ENCODE measurements around the gene COPS9. TPM values are rescaled to one million over a fixed set of nuclear protein-coding genes. Genes with fewer than 3 reads are reported as not detected.

COPS9 gene
- total RNA-seq, 1 donor from 2014 or later = 35.0 TPM

- H3K4me3 ChIP-seq (ENCODE audit: low read depth, low read length) = peak overlapping the region; percentile 62
- DNase-seq (ENCODE audit: low read depth) = no peak
- no peaks in the 10 kb centered on the region for H3K27me3 ChIP-seq (ENCODE audit: control insufficient read depth, insufficient read depth, low read length)
- no peak for TF ChIP-seq CTCF (IDR thresholded peaks at IDR 0.05; ENCODE audit: insufficient read depth, low read length, severe bottlenecking)
- no peak for FAIRE-seq
- peaks cover 19% of the 10 kb centered on the region for H3K36me3 ChIP-seq (ENCODE audit: control insufficient read depth, insufficient read depth, low read length)
Observed at GRCh38 chr2:240134956-240135520, 1.1 kb downstream of the COPS9 start.

GRCh38 chr2:240134466-240134865 lies 1.6 kb downstream of the COPS9 start:
- H3K36me3 ChIP-seq (ENCODE audit: control insufficient read depth, insufficient read depth, low read length) = peaks cover 23% of the 10 kb centered on the region
- no peak for TF ChIP-seq CTCF (IDR thresholded peaks at IDR 0.05; ENCODE audit: insufficient read depth, low read length, severe bottlenecking)
- DNase-seq (ENCODE audit: low read depth) (no peak), FAIRE-seq (no peak)
- H3K27me3 ChIP-seq (ENCODE audit: control insufficient read depth, insufficient read depth, low read length) = no peaks in the 10 kb centered on the region
- no peak overlapping the region for H3K4me3 ChIP-seq (ENCODE audit: low read depth, low read length)

- TF ChIP-seq CTCF (IDR thresholded peaks at IDR 0.05; ENCODE audit: insufficient read depth, low read length, severe bottlenecking) = no peak
- FAIRE-seq = no peak
Observed at GRCh38 chr2:240133401-240133800, 2.7 kb downstream of the COPS9 start.

GRCh38 chr2:240132651-240132980 lies 3.5 kb downstream of the COPS9 start:
- no peaks in the 10 kb centered on the region for H3K27me3 ChIP-seq (ENCODE audit: control insufficient read depth, insufficient read depth, low read length)
- peaks cover 25% of the 10 kb centered on the region for H3K36me3 ChIP-seq (ENCODE audit: control insufficient read depth, insufficient read depth, low read length)
- TF ChIP-seq CTCF (IDR thresholded peaks at IDR 0.05; ENCODE audit: insufficient read depth, low read length, severe bottlenecking) = no peak
- FAIRE-seq (no peak), DNase-seq (ENCODE audit: low read depth) (no peak)
- no peak overlapping the region for H3K4me3 ChIP-seq (ENCODE audit: low read depth, low read length)

More at GRCh38 chr2:240133401-240133800, 2.7 kb downstream of the COPS9 start:
- Histone ChIP-seq H3K4me3 (ENCODE audit: low read depth, low read length) (no peak overlapping the region), H3K36me3 (ENCODE audit: control insufficient read depth, insufficient read depth, low read length) (peaks cover 25% of the 10 kb centered on the region), H3K27me3 (ENCODE audit: control insufficient read depth, insufficient read depth, low read length) (no peaks in the 10 kb centered on the region)
- no peak for DNase-seq (ENCODE audit: low read depth)

- DNase-seq (ENCODE audit: low read depth) (no peak), FAIRE-seq (no peak)
- Histone ChIP-seq H3K27me3 (ENCODE audit: control insufficient read depth, insufficient read depth, low read length) (no peaks in the 10 kb centered on the region), H3K36me3 (ENCODE audit: control insufficient read depth, insufficient read depth, low read length) (peaks cover 27% of the 10 kb centered on the region), H3K4me3 (ENCODE audit: low read depth, low read length) (no peak overlapping the region)
- TF ChIP-seq CTCF (IDR thresholded peaks at IDR 0.05; ENCODE audit: insufficient read depth, low read length, severe bottlenecking) = peak; percentile 36
Observed at GRCh38 chr2:240131941-240132650, 4.0 kb downstream of the COPS9 start.

GRCh38 chr2:240131296-240131695 lies 4.8 kb downstream of the COPS9 start:
- no peak overlapping the region for H3K4me3 ChIP-seq (ENCODE audit: low read depth, low read length)
- no peak for TF ChIP-seq CTCF (IDR thresholded peaks at IDR 0.05; ENCODE audit: insufficient read depth, low read length, severe bottlenecking)
- no peak for DNase-seq (ENCODE audit: low read depth)
- no peaks in the 10 kb centered on the region for H3K27me3 ChIP-seq (ENCODE audit: control insufficient read depth, insufficient read depth, low read length)
- H3K36me3 ChIP-seq (ENCODE audit: control insufficient read depth, insufficient read depth, low read length) = peaks cover 27% of the 10 kb centered on the region
- no peak for FAIRE-seq
